C4-2B (cell line): ENCODE results near the gene CALR3.
"Not testable (repeated sequence)": the region's sequence is repeated elsewhere in the genome, so short reads cannot be mapped to it uniquely, and the experiment has no call there.

Source experiments
- H3K27ac ChIP-seq: fragments of 450-650 bp; 2 replicates; pipeline ENCODE4 v1.5.1; 2017
- CTCF ChIP-seq: fragments of 450-650 bp; conservative IDR thresholded peaks from 2 replicates; pipeline ENCODE4 v1.5.1; 2017; ENCODE audit warnings: mild to moderate bottlenecking
- ZFX ChIP-seq: fragments of 450-650 bp; IDR thresholded peaks from 2 replicates; pipeline ENCODE4 v1.6.1; 2017

The CALR3 gene

GRCh38 chr19:16516923-16517610, 21.1 kb upstream of the CALR3 start:
- TF ChIP-seq CTCF (no peak), ZFX (no peak)
- H3K27ac ChIP-seq = no peak overlapping the region

- no peak overlapping the region for H3K27ac ChIP-seq
- TF ChIP-seq CTCF = no peak
- no peak for TF ChIP-seq ZFX
These were observed 20.4 kb upstream of the CALR3 start for GRCh38 chr19:16516381-16516780.

- TF ChIP-seq ZFX (no peak), CTCF (no peak)
- H3K27ac ChIP-seq = no peak overlapping the region
These were observed 18.5 kb upstream of the CALR3 start for GRCh38 chr19:16514383-16515019.

GRCh38 chr19:16512611-16513010, 16.6 kb upstream of the CALR3 start:
- H3K27ac ChIP-seq = not testable (repeated sequence)

- H3K27ac ChIP-seq = no peak overlapping the region
- TF ChIP-seq ZFX = no peak
- no peak for TF ChIP-seq CTCF
These were observed 13.4 kb upstream of the CALR3 start for GRCh38 chr19:16509141-16510061.

- no peak overlapping the region for H3K27ac ChIP-seq
- TF ChIP-seq ZFX = no peak
- TF ChIP-seq CTCF = no peak
These were observed 12.6 kb upstream of the CALR3 start for GRCh38 chr19:16508546-16508945.

GRCh38 chr19:16506961-16507360, 11.0 kb upstream of the CALR3 start:
- no peak overlapping the region for H3K27ac ChIP-seq
- TF ChIP-seq ZFX = no peak
- TF ChIP-seq CTCF = no peak

- not testable (repeated sequence) for H3K27ac ChIP-seq
These were observed 10.2 kb upstream of the CALR3 start for GRCh38 chr19:16506161-16506560.
